CD4-positive, alpha-beta T cell treated with Interleukin-10 for 1 hour (primary cell): ENCODE data around the gene TCP11X1.
"Not testable (repeated sequence)": the region's sequence is repeated elsewhere in the genome, so short reads cannot be mapped to it uniquely, and the experiment has no call there.

Experiments used
- DNase-seq: peaks from one replicate; pipeline ENCODE4 v3.0.0-alpha.2; 2020

Gene TCP11X1

DNA sequence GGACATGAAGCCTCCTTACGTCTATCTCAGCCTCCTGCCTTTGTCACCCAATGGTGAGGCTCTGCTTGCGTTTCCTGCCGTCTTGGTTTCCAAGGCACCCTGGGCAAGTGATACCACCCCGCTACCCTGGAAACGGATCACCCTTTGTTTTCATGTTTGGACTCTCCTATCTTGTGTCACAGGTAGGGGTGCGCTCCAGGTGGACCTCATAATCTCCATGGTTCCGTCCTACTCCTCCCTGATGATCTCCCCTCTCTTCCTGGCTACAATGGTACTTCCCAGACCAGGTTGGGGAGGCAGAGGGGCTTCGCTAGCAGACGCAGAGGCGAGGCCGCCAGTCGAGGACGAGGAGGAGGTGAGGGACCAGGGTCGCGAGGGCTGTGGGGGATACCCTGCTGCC, at the start of gene TCP11X1:
Gene TCP11X1 (plus strand): TSS at position 316 of the 400 bp plus-strand sequence.
- not testable (repeated sequence) for DNase-seq

DNA sequence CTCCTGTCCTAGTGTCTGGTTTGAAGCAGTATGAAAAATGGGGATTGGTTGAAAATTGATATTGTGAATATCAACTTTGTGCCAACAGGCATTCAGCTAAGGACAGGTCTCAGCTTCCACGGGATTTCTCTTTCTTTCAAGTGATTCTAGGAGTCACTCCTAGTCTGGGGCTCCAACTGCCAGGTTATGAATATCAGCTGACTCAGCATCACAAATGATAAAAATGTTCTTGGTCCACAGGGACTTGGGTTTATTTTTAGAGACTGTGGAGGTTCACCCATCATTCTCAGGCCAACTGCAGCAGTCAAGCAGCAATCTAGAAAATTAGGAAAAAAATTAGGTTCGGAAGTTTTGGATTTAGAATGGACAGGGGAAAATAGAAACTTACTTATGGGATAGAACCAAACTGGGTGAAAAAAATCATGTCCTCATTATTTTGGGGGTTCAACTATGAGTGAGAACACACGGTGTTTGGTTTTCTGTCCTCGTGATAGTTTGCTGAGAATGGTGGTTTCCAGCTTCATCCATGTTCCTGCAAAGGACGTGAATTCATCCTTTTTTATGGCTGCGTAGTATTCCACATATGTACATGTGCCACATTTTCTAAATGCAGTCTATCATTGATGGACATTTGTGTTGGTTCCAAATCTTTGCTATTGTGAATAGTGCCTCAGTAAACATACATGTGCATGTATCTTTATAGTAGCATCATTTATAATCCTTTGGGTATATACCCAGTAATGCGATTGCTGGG, 29.0 kb upstream of the TCP11X1 start:
- DNase-seq: no peak

DNA sequence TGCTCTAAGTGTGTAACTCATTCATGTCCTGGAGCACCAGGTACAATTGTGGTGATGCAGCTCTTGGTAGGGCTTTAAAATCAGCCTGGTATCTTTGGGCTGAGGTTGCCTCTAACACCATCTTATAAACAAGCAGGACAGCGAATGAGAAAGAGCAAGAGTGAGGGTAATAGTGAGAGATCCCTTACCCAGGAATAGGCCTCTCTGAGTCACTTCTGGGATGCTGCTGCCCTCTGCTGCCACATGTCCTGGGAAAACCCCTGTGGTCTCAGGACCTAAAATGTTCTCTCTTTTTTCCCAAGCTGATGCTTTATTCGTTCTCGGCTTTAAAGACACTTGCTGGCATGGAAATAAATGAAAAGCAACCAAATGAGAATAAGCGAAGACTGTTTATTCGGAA, 7.2 kb upstream of the TCP11X1 start:
- DNase-seq: not testable (repeated sequence)

DNA sequence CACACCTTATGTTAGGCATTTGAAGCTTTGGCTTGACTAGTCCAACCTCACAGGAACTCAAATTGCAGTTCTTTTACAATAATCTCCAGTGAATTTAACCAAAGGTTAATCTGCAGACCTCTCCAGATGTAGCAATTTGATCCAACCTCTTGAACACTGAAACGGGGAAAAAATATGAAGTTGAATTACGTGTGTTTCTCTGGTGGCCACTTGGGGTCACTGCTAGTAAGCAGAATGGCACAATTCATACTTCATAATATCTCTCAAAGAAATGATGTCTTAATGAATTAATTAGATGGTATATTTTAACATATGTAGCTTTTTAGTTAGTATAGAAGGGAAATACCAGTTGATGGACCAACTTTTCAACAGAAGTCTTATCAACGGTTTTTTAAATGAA, 1.4 kb downstream of the TCP11X1 start:
- DNase-seq: not testable (repeated sequence)

DNA sequence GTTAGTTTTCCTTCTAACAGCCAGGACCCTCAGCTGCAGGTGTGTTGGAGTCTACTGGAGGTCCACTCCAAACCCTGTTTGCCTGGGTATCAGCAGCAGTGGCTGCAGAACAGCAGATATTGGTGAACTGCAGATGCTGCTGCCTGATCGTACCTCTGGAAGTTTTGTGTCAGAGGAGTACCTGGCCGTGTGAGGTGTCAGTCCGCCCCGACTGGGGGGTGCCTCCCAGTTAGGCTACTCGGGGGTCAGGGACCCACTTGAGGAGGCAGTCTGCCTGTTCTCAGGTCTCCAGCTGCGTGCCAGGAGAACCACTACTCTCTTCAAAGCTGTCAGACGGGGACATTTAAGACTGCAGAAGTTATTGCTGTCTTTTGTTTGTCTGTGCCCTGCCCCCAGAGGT, 20.6 kb downstream of the TCP11X1 start:
- DNase-seq: not testable (repeated sequence)

DNA sequence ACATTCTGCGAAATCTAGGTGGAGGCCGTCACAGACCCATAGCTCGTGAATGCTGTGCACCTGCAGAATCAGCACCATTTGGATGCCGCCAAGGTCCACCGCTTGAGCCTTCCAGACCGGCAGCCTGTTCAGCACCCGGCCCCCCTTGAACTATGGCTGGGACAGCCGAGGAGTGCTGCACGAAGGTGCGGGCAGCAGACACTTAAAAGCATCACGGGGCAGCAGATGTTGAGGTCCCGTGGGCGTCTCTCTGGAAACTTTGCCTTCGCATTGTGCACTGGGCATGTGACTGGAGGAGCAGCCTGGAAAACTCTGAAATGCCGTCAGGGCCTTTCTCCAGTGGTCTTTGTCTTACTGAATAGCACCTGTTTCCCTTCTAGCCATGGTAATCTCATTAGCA, 25.2 kb downstream of the TCP11X1 start:
- not testable (repeated sequence) for DNase-seq

DNA sequence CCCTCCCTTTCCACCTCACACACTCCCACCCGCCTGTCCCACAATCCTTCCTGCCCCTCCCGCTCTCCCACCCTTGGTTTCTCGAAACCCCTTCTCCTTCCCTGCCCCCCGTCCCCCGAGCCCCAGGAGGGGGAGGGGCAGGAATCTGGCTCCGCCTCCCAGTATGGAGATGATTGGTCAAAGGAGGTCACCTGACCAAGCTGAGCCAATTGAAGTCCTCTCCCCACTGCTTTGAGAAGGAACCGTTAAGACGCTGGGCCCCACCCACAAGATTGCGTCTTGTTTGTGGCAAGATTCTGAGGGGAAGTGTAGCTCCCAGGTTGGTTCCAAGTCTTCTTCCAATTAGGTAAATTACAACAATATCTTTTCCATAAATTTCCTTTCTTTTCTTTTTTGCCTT, 31.8 kb downstream of the TCP11X1 start, which contains the start of gene NXF2:
Gene NXF2 (plus strand): TSS at position 275 of the 400 bp plus-strand sequence. CDS start 59,912 bp downstream, outside the sequence.
- not testable (repeated sequence) for DNase-seq

DNA sequence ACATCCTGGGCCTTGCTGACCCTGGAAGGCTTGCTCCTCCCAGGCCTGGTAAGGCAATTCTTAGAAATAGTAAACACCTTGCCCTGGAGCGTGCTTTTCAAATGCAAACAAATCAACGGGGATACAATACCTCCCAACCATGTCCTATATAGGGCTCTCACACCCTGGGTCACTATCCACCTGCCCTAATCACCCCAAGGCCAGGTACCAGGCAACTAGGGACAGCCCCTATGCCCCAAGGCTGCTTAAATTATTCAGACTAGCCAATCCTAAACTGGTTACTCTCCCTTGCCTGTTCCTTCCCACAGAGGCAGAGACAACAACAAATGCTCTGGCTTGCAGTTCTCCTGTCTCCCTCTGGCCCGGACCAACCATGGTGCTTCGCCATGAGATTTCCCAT, 57.1 kb downstream of the TCP11X1 start:
- DNase-seq: not testable (repeated sequence)
